CD4-positive, alpha-beta T cell (primary cell): Measurements from ENCODE around the gene NANS. TPM values are rescaled to one million over a fixed set of nuclear protein-coding genes. Genes with fewer than 3 reads are reported as not detected.

Source experiments
- ATAC-seq: fragments of 200-7000 bp; cut with Tn5 transposase; one replicate; pipeline ENCODE4 v1.10.0; 2022; ENCODE audit warnings: mild to moderate bottlenecking; ENCODE audit not compliant: poor library complexity
- CTCF ChIA-PET: fragments of 350-600 bp; sonication (Branson Sonifier 250); formaldehyde crosslinking; loops from one replicate; lab custom pipeline; 2021; ENCODE audit warnings: antibody characterized with exemption, inconsistent platforms; lab: Charles Lee
- POLR2A ChIA-PET: fragments of 350-600 bp; sonication (Branson Sonifier 250); formaldehyde crosslinking; loops from one replicate; lab custom pipeline; 2021; ENCODE audit warnings: antibody characterized with exemption, inconsistent platforms; lab: Charles Lee
- DNase-seq, 14 experiments: peaks; one replicate each; pipeline ENCODE4 v3.0.0-alpha.2; 2013 to 2020; ENCODE audit warnings: mixed read lengths in 2 of 14
- H3K27ac ChIP-seq, 2 donors: one replicate each; pipeline versions ENCODE4 v1.5.1 to v1.7.0; 2013; ENCODE audit warnings: low read length in 2 of 2, low read depth in 1 of 2, mild to moderate bottlenecking in 1 of 2
- H3K27me3 ChIP-seq, 2 experiments: 1 replicate in 1 of 2; 2 replicates in 1 of 2; pipeline versions ENCODE4 v1.6.1 to v1.7.0; 2013; ENCODE audit warnings: low read length in 2 of 2, control low read depth in 1 of 2, mild to moderate bottlenecking in 1 of 2, moderate library complexity in 1 of 2; ENCODE audit not compliant: insufficient read depth in 2 of 2, control insufficient read depth in 1 of 2
- H3K36me3 ChIP-seq: one replicate; pipeline ENCODE4 v1.6.1; 2013; ENCODE audit warnings: low read length, control low read depth; ENCODE audit not compliant: insufficient read depth
- H3K4me1 ChIP-seq: one replicate; pipeline ENCODE4 v1.6.1; 2013; ENCODE audit warnings: low read length, control low read depth; ENCODE audit not compliant: insufficient read depth
- H3K4me3 ChIP-seq: one replicate; pipeline ENCODE4 v1.5.1; 2013; ENCODE audit warnings: mild to moderate bottlenecking, low read length, moderate library complexity
- H3K9me3 ChIP-seq, 2 experiments: 1 replicate in 1 of 2; 2 replicates in 1 of 2; pipeline versions ENCODE4 v1.6.1 to v1.7.0; 2013; ENCODE audit warnings: low read length in 2 of 2, mild to moderate bottlenecking in 2 of 2, control low read depth in 1 of 2, moderate library complexity in 1 of 2; ENCODE audit not compliant: control insufficient read depth in 1 of 2, insufficient read depth in 1 of 2
- H3K27ac Mint-ChIP-seq: one replicate; pipeline ENCODE4 v1.8.0; 2020; ENCODE audit warnings: mixed read lengths
- H3K27me3 Mint-ChIP-seq: one replicate; pipeline ENCODE4 v1.8.0; 2021; ENCODE audit warnings: mixed read lengths
- H3K36me3 Mint-ChIP-seq: one replicate; pipeline ENCODE4 v1.8.0; 2021; ENCODE audit warnings: low read depth, mixed read lengths
- H3K4me1 Mint-ChIP-seq: one replicate; pipeline ENCODE4 v1.8.0; 2021; ENCODE audit warnings: low read depth, mixed read lengths
- H3K4me3 Mint-ChIP-seq: one replicate; pipeline ENCODE4 v1.8.0; 2020; ENCODE audit warnings: mild to moderate bottlenecking, mixed read lengths
- H3K9me3 Mint-ChIP-seq: one replicate; pipeline ENCODE4 v1.8.0; 2020; ENCODE audit warnings: mixed read lengths
- intact Hi-C, 2 experiments: fragments of 100-400 bp; cut with DNase I in 1 of 2; cut with micrococcal nuclease in 1 of 2; formaldehyde crosslinking; loops; one replicate each; pipeline versions ENCODE4 v1.15.1 to v1.9.0; 2023 to 2025; cut with DNase I, micrococcal nuclease
- total RNA-seq, 174 experiments: library from RNA in 2 of 174; stranded (reverse) in 2 of 174; gene quantifications; one replicate each; pipeline ENCODE4 v1.2.3 and lab custom pipeline; 2021 to 2026
- TF ChIP-seq, protein P1 (sequence below): fragments of 200-600 bp; IDR thresholded peaks from one replicate; pipeline ENCODE4 v1.8.0; 2022; ENCODE audit warnings: antibody characterized with exemption, mild to moderate bottlenecking

Gene NANS
- total RNA-seq, 2 experiments from 2014 or later = 70.5 to 74.0 TPM

DNA sequence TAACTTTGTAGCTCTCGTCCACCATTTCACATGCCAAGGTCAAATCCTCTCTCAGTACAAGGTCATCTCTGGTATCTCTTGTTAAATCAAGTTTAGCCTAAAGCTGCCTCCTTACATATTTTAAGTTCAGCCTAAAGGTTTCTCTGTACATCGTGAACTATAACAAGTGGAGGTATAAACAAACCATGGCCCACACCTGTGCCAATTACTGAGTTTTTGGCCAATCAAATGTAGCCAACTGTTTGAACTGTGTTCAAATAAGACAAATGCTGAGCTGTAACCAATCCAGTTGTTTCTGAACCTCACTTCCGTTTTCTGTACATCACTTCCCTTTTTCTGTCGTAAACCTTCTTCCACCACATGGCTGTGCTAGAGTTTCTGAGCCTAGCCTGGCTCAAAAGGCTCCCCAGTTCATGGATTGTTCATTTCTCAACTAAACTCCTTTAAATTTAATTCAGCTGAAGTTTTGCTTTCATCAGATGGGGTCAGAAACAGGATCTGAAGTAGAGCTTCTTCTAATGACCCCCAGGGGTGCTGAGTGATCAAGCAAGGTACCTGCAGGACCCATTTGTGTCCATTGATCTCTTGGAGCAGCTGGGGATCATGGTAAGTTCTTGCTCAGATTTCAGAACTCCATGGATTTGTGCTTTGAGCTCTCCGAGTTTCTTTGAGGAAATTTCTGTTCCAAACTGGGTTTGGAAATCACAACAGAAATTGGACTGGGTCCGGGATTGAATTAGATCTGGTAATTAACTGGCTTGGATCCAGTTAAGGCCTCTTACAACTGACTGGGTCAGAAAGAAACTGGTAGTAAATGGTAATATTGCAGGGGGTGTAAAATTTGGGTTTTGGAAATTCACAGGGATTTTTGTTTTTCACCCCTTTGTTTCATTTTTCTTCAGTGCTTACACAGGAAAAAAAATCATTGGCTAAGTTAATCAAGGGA, 11.0 kb upstream of the NANS start:
- Histone ChIP-seq H3K36me3 (no peaks in the 10 kb centered on the region), H3K9me3 (no peaks in the 10 kb centered on the region), H3K27me3 (no peaks in the 10 kb centered on the region), H3K27ac (peak overlapping the region in 1 of 2 donors; percentile 61), H3K4me3 (peak overlapping the region; percentile 50), H3K4me1 (peaks cover 17% of the 10 kb centered on the region)
- Mint-ChIP-seq H3K36me3 (no peaks in the 10 kb centered on the region), H3K4me1 (peaks cover 30% of the 10 kb centered on the region), H3K9me3 (no peaks in the 10 kb centered on the region), H3K27ac (peak overlapping the region; percentile 86), H3K27me3 (no peaks in the 10 kb centered on the region), H3K4me3 (peak overlapping the region; percentile 45)
- DNase-seq = peak in 9 of 14 experiments; percentile 3 to 87 (median 19)
- ChIA-PET POLR2A (interaction anchor here (1.1 to 3.4 kb wide), 7 partner anchors 11 to 347 kb away, joined by 3 to 28 read pairs (median 9); partner anchors contain the start of genes ANP32B, NANS, TBC1D2 and TRMO), CTCF (interaction anchor here (0.5 to 3.2 kb wide), 12 partner anchors 11 to 218 kb away, joined by 3 to 19 read pairs (median 4); partner anchors contain the start of genes ANP32B, NANS and TRMO)
- peak; percentile 98 for ATAC-seq
- intact Hi-C loops = loop anchor here in 1 of 2 experiments (1.0 kb wide), 1 partner anchor 11 kb away; the partner anchor contains the start of gene NANS
- TF ChIP-seq, protein P1, sequence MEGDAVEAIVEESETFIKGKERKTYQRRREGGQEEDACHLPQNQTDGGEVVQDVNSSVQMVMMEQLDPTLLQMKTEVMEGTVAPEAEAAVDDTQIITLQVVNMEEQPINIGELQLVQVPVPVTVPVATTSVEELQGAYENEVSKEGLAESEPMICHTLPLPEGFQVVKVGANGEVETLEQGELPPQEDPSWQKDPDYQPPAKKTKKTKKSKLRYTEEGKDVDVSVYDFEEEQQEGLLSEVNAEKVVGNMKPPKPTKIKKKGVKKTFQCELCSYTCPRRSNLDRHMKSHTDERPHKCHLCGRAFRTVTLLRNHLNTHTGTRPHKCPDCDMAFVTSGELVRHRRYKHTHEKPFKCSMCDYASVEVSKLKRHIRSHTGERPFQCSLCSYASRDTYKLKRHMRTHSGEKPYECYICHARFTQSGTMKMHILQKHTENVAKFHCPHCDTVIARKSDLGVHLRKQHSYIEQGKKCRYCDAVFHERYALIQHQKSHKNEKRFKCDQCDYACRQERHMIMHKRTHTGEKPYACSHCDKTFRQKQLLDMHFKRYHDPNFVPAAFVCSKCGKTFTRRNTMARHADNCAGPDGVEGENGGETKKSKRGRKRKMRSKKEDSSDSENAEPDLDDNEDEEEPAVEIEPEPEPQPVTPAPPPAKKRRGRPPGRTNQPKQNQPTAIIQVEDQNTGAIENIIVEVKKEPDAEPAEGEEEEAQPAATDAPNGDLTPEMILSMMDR = peak; percentile 18

DNA sequence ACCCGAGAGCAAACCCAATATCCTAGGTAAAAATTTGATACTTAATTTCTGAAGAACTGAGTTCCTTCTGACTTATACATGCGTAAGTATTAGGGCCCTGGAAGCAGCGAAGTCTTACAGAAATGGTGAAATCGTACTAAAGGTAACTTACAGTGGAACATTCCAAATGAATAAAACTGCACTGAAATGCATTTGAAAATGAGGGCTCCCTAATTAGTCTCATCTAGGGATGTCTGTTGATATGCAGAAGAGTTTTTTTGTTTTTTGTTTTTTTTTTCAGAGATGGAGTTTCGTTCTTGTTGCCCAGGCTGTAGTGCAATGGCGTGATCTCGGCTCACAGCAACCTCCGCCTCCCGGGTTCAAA, 10.4 kb upstream of the NANS start:
- H3K27ac Mint-ChIP-seq = no peak overlapping the region
- peaks cover 30% of the 10 kb centered on the region for H3K4me1 Mint-ChIP-seq
- POLR2A ChIA-PET = interaction anchor here (1.1 to 3.4 kb wide), 7 partner anchors 10 to 210 kb away, joined by 3 to 28 read pairs (median 8); partner anchors contain the start of genes NANS, TBC1D2 and TRMO
- peak overlapping the region; percentile 45 for H3K4me3 Mint-ChIP-seq
- no peaks in the 10 kb centered on the region for H3K9me3 ChIP-seq
- H3K4me3 ChIP-seq = no peak overlapping the region
- CTCF ChIA-PET = interaction anchor here (0.5 to 3.2 kb wide), 6 partner anchors 11 to 123 kb away, joined by 3 to 19 read pairs (median 6); partner anchors contain the start of genes NANS and TRMO
- TF ChIP-seq, protein P1 = no peak
- no peak overlapping the region for H3K27ac ChIP-seq
- peaks cover 17% of the 10 kb centered on the region for H3K4me1 ChIP-seq
- intact Hi-C loops = no loop called here
- H3K27me3 ChIP-seq = no peaks in the 10 kb centered on the region
- ATAC-seq = no peak
- no peaks in the 10 kb centered on the region for H3K36me3 ChIP-seq
- no peaks in the 10 kb centered on the region for H3K9me3 Mint-ChIP-seq
- no peak for DNase-seq
- no peaks in the 10 kb centered on the region for H3K27me3 Mint-ChIP-seq
- H3K36me3 Mint-ChIP-seq = no peaks in the 10 kb centered on the region

GRCh38 chr9:98047002-98047401, 9.5 kb upstream of the NANS start:
- no peaks in the 10 kb centered on the region for H3K9me3 ChIP-seq
- no peaks in the 10 kb centered on the region for H3K9me3 Mint-ChIP-seq
- no peaks in the 10 kb centered on the region for H3K36me3 Mint-ChIP-seq
- TF ChIP-seq, protein P1 = no peak
- H3K27me3 Mint-ChIP-seq = no peaks in the 10 kb centered on the region
- intact Hi-C loops = no loop called here
- H3K27ac Mint-ChIP-seq = no peak overlapping the region
- peaks cover 30% of the 10 kb centered on the region for H3K4me1 Mint-ChIP-seq
- no peak overlapping the region for H3K4me3 Mint-ChIP-seq
- CTCF ChIA-PET = interaction anchor here (1.4 to 3.2 kb wide), 2 partner anchors 27 to 124 kb away, joined by 3 to 19 read pairs; partner anchors contain the start of gene TRMO
- POLR2A ChIA-PET = interaction anchor here (0.8 to 2.0 kb wide), 4 partner anchors 9 to 209 kb away, joined by 3 to 8 read pairs (median 3); partner anchors contain the start of genes NANS and TBC1D2
- peaks cover 17% of the 10 kb centered on the region for H3K4me1 ChIP-seq
- H3K27me3 ChIP-seq = no peaks in the 10 kb centered on the region
- no peak overlapping the region for H3K4me3 ChIP-seq
- no peaks in the 10 kb centered on the region for H3K36me3 ChIP-seq
- DNase-seq (no peak), ATAC-seq (no peak)
- H3K27ac ChIP-seq = no peak overlapping the region
